HEK293T (cell line): Measurements from ENCODE around the gene POP4.

Source experiments
- CTCF ChIA-PET: fragments of 350-600 bp; formaldehyde crosslinking; extraction: SDS; loops from one replicate; lab custom pipeline; 2021; ENCODE audit warnings: antibody characterized with exemption, inconsistent platforms; lab: Yijun Ruan, JAX
- POLR2A ChIA-PET: fragments of 350-600 bp; formaldehyde crosslinking; extraction: SDS; loops from one replicate; lab custom pipeline; 2020; ENCODE audit warnings: antibody characterized with exemption, inconsistent platforms; lab: Yijun Ruan, JAX
- DNase-seq: peaks from one replicate; pipeline ENCODE4 v3.0.0; 2012; ENCODE audit warnings: mixed read lengths; ENCODE audit errors: extremely low spot score
- FOXA1 ChIP-seq: fragments of 450-650 bp; IDR thresholded peaks from 2 replicates; pipeline ENCODE4 v1.6.1; 2016; ENCODE audit warnings: mild to moderate bottlenecking
- L3MBTL2 ChIP-seq: fragments of 450-650 bp; conservative IDR thresholded peaks from 2 replicates; pipeline ENCODE4 v1.6.1; 2016; ENCODE audit warnings: mild to moderate bottlenecking

The POP4 gene

DNA sequence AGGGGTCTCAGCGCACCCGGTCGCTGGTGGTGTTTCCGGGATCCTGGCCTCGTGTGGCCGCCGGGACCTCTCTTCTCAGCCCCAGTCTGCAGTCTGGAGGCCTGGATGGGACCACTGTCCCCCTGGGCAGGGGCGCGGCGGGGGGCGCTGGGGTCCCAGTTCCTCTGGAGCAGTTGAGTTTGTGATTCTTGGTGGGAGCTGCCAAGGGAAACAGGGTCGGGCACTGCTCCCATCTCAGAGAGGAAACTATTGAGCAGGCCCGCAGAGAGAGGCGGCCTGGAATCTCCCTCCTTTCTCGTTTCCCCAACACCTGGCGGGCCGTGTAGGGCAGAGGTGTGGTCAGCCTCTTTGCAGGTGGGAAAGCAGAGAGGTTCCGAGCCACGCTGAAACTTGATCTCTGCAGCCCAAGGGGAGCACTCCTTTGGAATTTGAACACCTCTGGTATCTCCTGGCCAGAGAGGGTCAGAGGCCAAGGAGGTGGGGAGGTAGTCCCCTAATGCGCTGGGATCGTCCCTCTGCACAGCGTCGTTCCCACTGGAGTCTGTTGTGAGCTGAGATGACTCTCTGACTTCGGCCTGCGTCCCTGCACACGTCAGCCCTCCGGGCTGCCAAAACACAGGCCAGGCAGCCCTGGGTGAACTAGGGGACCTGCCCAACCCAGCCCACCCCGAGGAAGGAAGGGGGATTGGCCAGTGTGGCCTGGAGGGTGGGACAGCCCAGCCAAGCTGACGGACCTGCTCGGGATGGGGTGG, 59.9 kb downstream of the POP4 start:
- ChIA-PET POLR2A (interaction anchor here (0.9 to 2.5 kb wide), 8 partner anchors 11 to 179 kb away, joined by 3 to 17 read pairs (median 4); partner anchors contain the start of genes C19orf12 and POP4), CTCF (interaction anchor here (1.0 kb wide), 1 partner anchor 50 kb away, joined by 3 read pairs; no protein-coding TSS in a partner anchor)
- no peak for DNase-seq
- TF ChIP-seq FOXA1 (no peak), L3MBTL2 (0 out of 2 replicates have a peak, but pooled peaks have one; percentile 17)
